Right forelimb (tissue), 1 donor: ENCODE measurements around the gene WWOX.

ENCODE experiments used
- DNase-seq: peaks from one replicate; pipeline ENCODE4 v3.0.0-alpha.2; 2018

The WWOX gene

GRCh38 chr16:78754713-78755112 is 655.3 kb downstream of the WWOX start:
- DNase-seq: no peak

GRCh38 chr16:78755751-78756661 is 656.6 kb downstream of the WWOX start:
- DNase-seq: no peak

GRCh38 chr16:78759596-78759995 is 660.1 kb downstream of the WWOX start:
- no peak for DNase-seq

- no peak for DNase-seq
These were observed 661.2 kb downstream of the WWOX start for GRCh38 chr16:78760611-78761010.

GRCh38 chr16:78761427-78761826 is 662.0 kb downstream of the WWOX start:
- DNase-seq: no peak

- no peak for DNase-seq
These were observed 662.8 kb downstream of the WWOX start for GRCh38 chr16:78762222-78762621.

- DNase-seq: peak; percentile 57
These were observed 664.5 kb downstream of the WWOX start for GRCh38 chr16:78763821-78764440.

GRCh38 chr16:78764478-78764877 is 665.0 kb downstream of the WWOX start:
- DNase-seq: no peak

GRCh38 chr16:78768226-78768625 is 668.8 kb downstream of the WWOX start:
- no peak for DNase-seq

- DNase-seq: no peak
These were observed 669.3 kb downstream of the WWOX start for GRCh38 chr16:78768718-78769117.

GRCh38 chr16:78770353-78771091 is 671.1 kb downstream of the WWOX start:
- DNase-seq: peak; percentile 65

- no peak for DNase-seq
These were observed 673.8 kb downstream of the WWOX start for GRCh38 chr16:78773291-78773702.

- DNase-seq: no peak
These were observed 674.3 kb downstream of the WWOX start for GRCh38 chr16:78773706-78774105.

- no peak for DNase-seq
These were observed 675.7 kb downstream of the WWOX start for GRCh38 chr16:78775161-78775561.

- DNase-seq: no peak
These were observed 678.9 kb downstream of the WWOX start for GRCh38 chr16:78778101-78779004.

GRCh38 chr16:78780808-78781207 is 681.4 kb downstream of the WWOX start:
- no peak for DNase-seq

- DNase-seq: no peak
These were observed 683.1 kb downstream of the WWOX start for GRCh38 chr16:78782572-78782971.

GRCh38 chr16:78783570-78784079 is 684.2 kb downstream of the WWOX start:
- no peak for DNase-seq

GRCh38 chr16:78784771-78785170 is 685.3 kb downstream of the WWOX start:
- DNase-seq: no peak

- DNase-seq: no peak
These were observed 685.8 kb downstream of the WWOX start for GRCh38 chr16:78785218-78785617.

- no peak for DNase-seq
These were observed 687.2 kb downstream of the WWOX start for GRCh38 chr16:78786635-78787034.

- DNase-seq: no peak
These were observed 688.8 kb downstream of the WWOX start for GRCh38 chr16:78788276-78788675.
